ENCODE measurements around the gene AATF. TPM values are rescaled to one million over a fixed set of nuclear protein-coding genes. Genes with fewer than 3 reads are reported as not detected.

AATF gene
- total RNA-seq, 1 donor from 2014 or later, result 28.9 TPM

- Histone ChIP-seq H3K27ac (no peak overlapping the region), H3K9me3 (ENCODE audit: low read depth) (no peaks in the 10 kb centered on the region), H3K4me3 (no peak overlapping the region), H4K20me1 (ENCODE audit: low read depth) (no peaks in the 10 kb centered on the region), H2AFZ (replicated peaks) (no peak overlapping the region), H3K36me3 (peaks cover 9% of the 10 kb centered on the region), H3K27me3 (no peaks in the 10 kb centered on the region), H3K79me2 (ENCODE audit: low read depth) (no peaks in the 10 kb centered on the region), H3F3A (ENCODE audit: low read depth) (no peaks in the 10 kb centered on the region), H3K4me1 (no peaks in the 10 kb centered on the region), H3K9ac (no peak overlapping the region), H3K4me2 (no peak overlapping the region)
- no peaks in the 10 kb centered on the region for H3K4me1 Mint-ChIP-seq
- no peak for DNase-seq (ENCODE audit: low spot score)
- H3K27ac Mint-ChIP-seq, result no peak overlapping the region
- TF ChIP-seq EZH2 (IDR thresholded peaks at IDR 0.05) (no peak), EZH2phosphoT487 (IDR thresholded peaks at IDR 0.05) (no peak), CTCF (IDR thresholded peaks at IDR 0.05) (no peak)
- peaks cover 56% of the 10 kb centered on the region for H3K36me3 Mint-ChIP-seq
- H3K9me3 Mint-ChIP-seq, result peaks cover 19% of the 10 kb centered on the region
- no peak overlapping the region for H3K4me3 Mint-ChIP-seq
- H3K27me3 Mint-ChIP-seq (ENCODE audit: insufficient read depth, low read depth), result peaks cover 2% of the 10 kb centered on the region
These were observed 50.7 kb downstream of the AATF start for GRCh38 chr17:36999471-36999870.

- H3K4me2 ChIP-seq, result peak overlapping the region; percentile 11
- no peaks in the 10 kb centered on the region for H3K36me3 ChIP-seq
- Mint-ChIP-seq H3K27ac (no peak overlapping the region), H3K36me3 (peaks cover 2% of the 10 kb centered on the region), H3K4me3 (no peak overlapping the region), H3K4me1 (no peaks in the 10 kb centered on the region), H3K9me3 (no peaks in the 10 kb centered on the region), H3K27me3 (ENCODE audit: insufficient read depth, low read depth) (no peaks in the 10 kb centered on the region)
- H3F3A ChIP-seq (ENCODE audit: low read depth), result peaks cover 11% of the 10 kb centered on the region
- H3K9ac ChIP-seq, result no peak overlapping the region
- H3K9me3 ChIP-seq (ENCODE audit: low read depth), result no peaks in the 10 kb centered on the region
- no peak overlapping the region for H3K27ac ChIP-seq
- no peak for DNase-seq (ENCODE audit: low spot score)
- H2AFZ ChIP-seq (replicated peaks), result no peak overlapping the region
- H3K4me1 ChIP-seq, result peaks cover 32% of the 10 kb centered on the region
- no peaks in the 10 kb centered on the region for H3K27me3 ChIP-seq
- TF ChIP-seq CTCF (IDR thresholded peaks at IDR 0.05) (no peak), EZH2 (IDR thresholded peaks at IDR 0.05) (no peak), EZH2phosphoT487 (IDR thresholded peaks at IDR 0.05) (no peak)
- peaks cover 12% of the 10 kb centered on the region for H4K20me1 ChIP-seq (ENCODE audit: low read depth)
- no peaks in the 10 kb centered on the region for H3K79me2 ChIP-seq (ENCODE audit: low read depth)
- H3K4me3 ChIP-seq, result no peak overlapping the region
These were observed 68.0 kb downstream of the AATF start for GRCh38 chr17:37016780-37017179.

GRCh38 chr17:37017404-37017803, 68.7 kb downstream of the AATF start:
- no peak overlapping the region for H3K4me2 ChIP-seq
- H3K4me3 ChIP-seq, result no peak overlapping the region
- H3K9me3 ChIP-seq (ENCODE audit: low read depth), result no peaks in the 10 kb centered on the region
- Mint-ChIP-seq H3K36me3 (peaks cover 2% of the 10 kb centered on the region), H3K9me3 (no peaks in the 10 kb centered on the region), H3K27ac (no peak overlapping the region), H3K4me1 (no peaks in the 10 kb centered on the region), H3K4me3 (no peak overlapping the region), H3K27me3 (ENCODE audit: insufficient read depth, low read depth) (no peaks in the 10 kb centered on the region)
- peaks cover 11% of the 10 kb centered on the region for H3F3A ChIP-seq (ENCODE audit: low read depth)
- no peak overlapping the region for H3K9ac ChIP-seq
- no peaks in the 10 kb centered on the region for H3K27me3 ChIP-seq
- no peak overlapping the region for H2AFZ ChIP-seq (replicated peaks)
- peaks cover 12% of the 10 kb centered on the region for H4K20me1 ChIP-seq (ENCODE audit: low read depth)
- no peaks in the 10 kb centered on the region for H3K36me3 ChIP-seq
- H3K4me1 ChIP-seq, result peaks cover 32% of the 10 kb centered on the region
- TF ChIP-seq EZH2 (IDR thresholded peaks at IDR 0.05) (no peak), CTCF (IDR thresholded peaks at IDR 0.05) (no peak), EZH2phosphoT487 (IDR thresholded peaks at IDR 0.05) (no peak)
- H3K79me2 ChIP-seq (ENCODE audit: low read depth), result no peaks in the 10 kb centered on the region
- H3K27ac ChIP-seq, result no peak overlapping the region
- DNase-seq (ENCODE audit: low spot score), result no peak
